ENCODE results near the gene ZNF79. TPM values are rescaled to one million over a fixed set of nuclear protein-coding genes. Genes with fewer than 3 reads are reported as not detected.

The ZNF79 gene
- total and polyA plus RNA-seq, 2 of the 8 experiments (the other 6 are each of a cell fraction or from before 2014, with no cell fraction given), result 2.4 to 7.4 TPM

- Histone ChIP-seq H3K23me2 (ENCODE audit: low read depth, low read length) (no peaks in the 10 kb centered on the region), H3K56ac (replicated peaks; ENCODE audit: insufficient read length, low read depth, low read length) (no peak overlapping the region), H2BK5ac (ENCODE audit: low read depth, low read length) (no peak overlapping the region), H3K27me3 (replicated peaks in 1 of 4; ENCODE audit: control insufficient read depth in 3 of 4, extremely low read depth in 1 of 4, insufficient read depth in 3 of 4, low read length in 3 of 4) (no peaks in the 10 kb centered on the region), H2AK5ac (ENCODE audit: low read depth, low read length) (no peak overlapping the region), H3K4me2 (ENCODE audit: insufficient read depth in 1 of 2, low read depth in 2 of 2, low read length in 2 of 2) (no peak overlapping the region), H3K4me3 (ENCODE audit: extremely low read depth in 1 of 4, insufficient read depth in 2 of 4, low read depth in 3 of 4, low read length in 4 of 4) (no peak overlapping the region), H2AFZ (ENCODE audit: low read length) (no peak overlapping the region), H3K23ac (ENCODE audit: insufficient read length) (no peak overlapping the region), H3K14ac (ENCODE audit: insufficient read length) (no peak overlapping the region), H2BK20ac (ENCODE audit: low read length) (no peak overlapping the region), H2BK120ac (replicated peaks; ENCODE audit: low read depth, low read length) (no peak overlapping the region), H2BK15ac (ENCODE audit: low read length) (no peak overlapping the region), H4K8ac (ENCODE audit: extremely low read depth, insufficient read depth, low read length) (no peak overlapping the region), H3K79me2 (ENCODE audit: control insufficient read depth in 1 of 2, insufficient read depth in 2 of 2, low read length in 2 of 2) (no peaks in the 10 kb centered on the region), H3K4me1 (replicated peaks in 1 of 4; ENCODE audit: control insufficient read depth in 3 of 4, insufficient read depth in 4 of 4, low read length in 3 of 4) (peaks cover 0 to 7% (median 2%) of the 10 kb centered on the region in 4 experiments; a peak in 5 of 7 replicates), H3K36me3 (ENCODE audit: control insufficient read depth in 2 of 4, insufficient read depth in 4 of 4, low read length in 3 of 4) (peaks cover 0 to 17% (median 6%) of the 10 kb centered on the region in 4 experiments; a peak in 6 of 8 replicates), H4K91ac (replicated peaks; ENCODE audit: insufficient read length, low read length) (no peak overlapping the region), H3K4ac (replicated peaks; ENCODE audit: insufficient read length, low read depth, low read length) (no peak overlapping the region), H4K20me1 (replicated peaks in 1 of 2; ENCODE audit: control insufficient read depth in 1 of 2, insufficient read depth in 2 of 2, low read length in 2 of 2) (peaks cover 0 to 1% of the 10 kb centered on the region in 2 experiments), H4K5ac (ENCODE audit: insufficient read length, low read depth, low read length) (no peak overlapping the region), H3K9me3 (ENCODE audit: insufficient read depth in 2 of 2, low read depth in 1 of 2, low read length in 1 of 2) (no peaks in the 10 kb centered on the region), H3K9ac (replicated peaks in 1 of 4; ENCODE audit: extremely low read depth in 1 of 4, low read depth in 3 of 4, low read length in 3 of 4) (no peak overlapping the region), H3K79me1 (ENCODE audit: low read depth, low read length) (no peaks in the 10 kb centered on the region), H3K18ac (ENCODE audit: extremely low read depth, low read length) (no peak overlapping the region), H3K27ac (ENCODE audit: low read depth, low read length) (no peak overlapping the region), H2BK12ac (ENCODE audit: low read depth, low read length) (no peak overlapping the region)
- FAIRE-seq (no peak), DNase-seq (ENCODE audit: low read depth in 1 of 2, low spot score in 2 of 2) (no peak)
- WGBS, 2 experiments (ENCODE audit: extremely low coverage in 1 of 2, insufficient coverage in 1 of 2, insufficient read length in 1 of 2, insufficient replicate concordance in 2 of 2, low coverage in 1 of 2, low lambda C conversion rate in 2 of 2, missing lambda C conversion rate in 1 of 2), result 93% methylated on average over 11 of the region's 11 CpGs; no CpG with 5 or more reads in 1 of the 2 experiments
- ChIA-PET POLR2A (ENCODE audit: partially characterized antibody) (interaction anchor here (0.7 kb wide), 1 partner anchor 27 kb away, joined by 3 read pairs; no protein-coding TSS in a partner anchor), CTCF (ENCODE audit: partially characterized antibody) (interaction anchor here (0.6 to 1.0 kb wide), 2 partner anchors 50 to 572 kb away, joined by 3 read pairs; no protein-coding TSS in a partner anchor)
- TF ChIP-seq CEBPB (IDR thresholded peaks at IDR 0.05; ENCODE audit: low read depth, low read length) (peak; percentile 39; the same call in 1 of the 2 replicates), POLR2A (IDR thresholded peaks at IDR 0.05; ENCODE audit: control extremely low read depth in 1 of 2, low read depth in 2 of 2, low read length in 2 of 2) (no peak)
These were observed 61.8 kb downstream of the ZNF79 start for GRCh38 chr9:127485995-127486394.

All from H1 (cell line).